Activated CD4-positive, alpha-beta T cell treated with anti-CD3 and anti-CD28 coated beads, Interleukin-10, Interleukin-2, amounts not matched to agents 100 ng/mL and 50 ng/mL, durations not matched to agents 16 hours and 8 hours (primary cell): Measurements from ENCODE around the gene PDCL3.

Source experiments
- DNase-seq: peaks from one replicate; pipeline ENCODE4 v3.0.0-alpha.2; 2020

The PDCL3 gene

DNA sequence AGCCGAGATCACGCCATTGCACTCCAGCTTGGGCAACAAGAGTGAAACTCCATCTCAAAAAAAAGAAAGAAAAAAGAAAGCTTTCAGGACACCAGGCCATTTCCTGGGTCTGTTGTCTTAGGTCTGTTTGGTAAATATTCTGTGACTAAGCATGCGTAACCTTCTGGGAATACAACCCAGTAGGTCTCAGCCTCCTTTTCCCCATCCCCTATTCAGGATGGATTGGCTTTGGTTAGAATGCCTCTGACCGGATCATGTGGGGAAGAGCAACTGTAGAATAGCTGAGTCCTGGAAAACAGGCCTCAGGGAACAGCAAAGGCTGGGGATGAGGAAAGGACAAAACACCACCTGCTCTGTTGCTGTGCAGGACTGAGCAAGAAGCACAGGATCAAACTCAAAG, 1.6 kb upstream of the PDCL3 start:
- no peak for DNase-seq

DNA sequence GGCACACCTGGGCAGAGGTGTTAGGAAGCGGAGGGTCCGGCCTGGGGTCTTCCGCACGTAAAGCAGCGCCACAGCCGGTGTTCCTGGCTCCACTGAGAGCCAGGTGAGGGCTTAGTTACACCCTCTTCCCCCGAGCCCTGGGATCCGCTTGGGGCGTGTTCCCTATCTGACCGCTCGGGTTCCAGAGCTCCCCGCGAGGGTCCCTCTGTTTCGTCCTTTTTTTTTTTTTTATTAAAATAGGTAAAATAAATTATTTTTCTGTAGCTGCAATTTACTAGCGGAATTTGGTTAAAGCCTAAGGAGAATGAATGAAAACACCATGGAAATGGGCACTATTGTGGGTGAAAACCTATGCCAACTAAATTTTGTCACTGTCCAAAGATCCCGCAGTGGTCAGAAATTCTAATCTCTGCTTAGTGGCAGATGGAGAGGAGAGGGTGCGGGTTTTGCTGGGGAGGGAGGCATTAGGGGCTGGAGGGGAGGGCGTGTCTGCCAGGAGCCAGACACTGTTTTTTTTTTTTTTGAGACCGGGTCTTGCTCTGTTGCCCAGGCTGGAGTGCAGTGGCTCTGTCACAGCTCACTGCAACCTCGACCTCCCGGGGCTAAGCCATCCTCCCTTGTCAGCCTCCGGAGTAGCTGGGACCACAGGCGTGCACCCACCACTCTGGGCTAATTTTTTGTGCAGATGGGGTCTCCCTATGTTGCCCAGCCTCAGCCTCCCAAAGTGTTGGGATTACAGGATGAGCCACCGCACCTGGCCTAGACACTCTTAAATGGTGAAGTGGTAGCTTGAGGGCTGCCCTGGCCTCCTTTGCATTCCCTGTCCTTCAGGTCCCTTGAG, 834 bp downstream of the PDCL3 start:
- no peak for DNase-seq

DNA sequence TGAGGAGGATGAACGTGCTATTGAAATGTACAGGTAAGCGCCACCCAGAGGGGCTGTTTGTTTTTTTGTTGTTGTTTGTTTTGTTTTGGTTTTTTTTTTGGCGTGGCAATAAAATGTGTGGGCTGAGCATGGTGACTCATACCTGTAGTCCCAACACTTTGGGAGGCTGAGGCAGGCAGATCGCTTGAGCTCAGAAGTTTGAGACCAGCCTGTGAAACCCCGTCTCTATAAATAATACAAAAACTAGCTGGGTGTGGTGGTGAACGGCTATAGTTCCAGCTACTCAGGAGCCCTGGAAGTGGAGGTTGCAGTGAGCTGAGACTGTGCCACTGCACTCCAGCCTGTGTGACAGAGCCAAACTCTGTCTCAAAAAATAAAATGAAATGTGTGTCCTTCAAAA, 6.2 kb downstream of the PDCL3 start:
- DNase-seq, result peak; percentile 39

DNA sequence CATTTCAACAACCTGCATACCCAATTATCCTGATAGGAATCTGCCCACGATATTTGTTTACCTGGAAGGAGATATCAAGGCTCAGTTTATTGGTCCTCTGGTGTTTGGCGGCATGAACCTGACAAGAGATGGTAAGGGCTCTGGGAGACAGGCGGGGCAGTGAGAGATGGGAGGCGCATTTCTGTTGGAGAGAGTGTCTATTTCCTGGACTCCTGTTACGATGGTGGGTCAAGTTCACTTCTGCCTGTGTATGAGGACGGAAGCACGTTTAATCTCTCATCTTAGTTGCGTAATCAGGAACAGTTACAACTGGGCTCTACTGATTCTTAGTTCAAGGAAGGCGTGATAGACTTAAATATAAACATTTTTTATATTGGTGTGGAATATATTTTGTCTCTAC, 8.9 kb downstream of the PDCL3 start:
- no peak for DNase-seq

DNA sequence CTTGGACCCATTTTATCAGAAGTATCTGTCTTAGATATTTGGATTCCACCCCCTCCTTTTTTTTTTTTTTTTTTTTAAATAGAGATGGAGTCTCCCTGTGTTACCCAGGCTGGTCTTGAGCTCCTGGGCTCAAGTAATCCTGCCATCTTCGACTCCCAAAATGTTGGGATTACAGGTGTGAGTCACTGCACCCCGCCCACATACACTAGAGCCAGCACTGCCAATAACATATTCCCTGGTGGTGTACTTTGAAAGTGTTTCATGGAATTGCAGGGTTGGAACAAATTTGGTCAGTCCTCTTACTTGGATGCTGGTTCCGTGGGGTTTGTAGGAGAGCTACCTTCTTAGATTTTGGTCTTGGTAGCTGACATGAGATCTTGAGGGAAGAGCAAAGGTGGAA, 15.0 kb downstream of the PDCL3 start:
- DNase-seq, result no peak

DNA sequence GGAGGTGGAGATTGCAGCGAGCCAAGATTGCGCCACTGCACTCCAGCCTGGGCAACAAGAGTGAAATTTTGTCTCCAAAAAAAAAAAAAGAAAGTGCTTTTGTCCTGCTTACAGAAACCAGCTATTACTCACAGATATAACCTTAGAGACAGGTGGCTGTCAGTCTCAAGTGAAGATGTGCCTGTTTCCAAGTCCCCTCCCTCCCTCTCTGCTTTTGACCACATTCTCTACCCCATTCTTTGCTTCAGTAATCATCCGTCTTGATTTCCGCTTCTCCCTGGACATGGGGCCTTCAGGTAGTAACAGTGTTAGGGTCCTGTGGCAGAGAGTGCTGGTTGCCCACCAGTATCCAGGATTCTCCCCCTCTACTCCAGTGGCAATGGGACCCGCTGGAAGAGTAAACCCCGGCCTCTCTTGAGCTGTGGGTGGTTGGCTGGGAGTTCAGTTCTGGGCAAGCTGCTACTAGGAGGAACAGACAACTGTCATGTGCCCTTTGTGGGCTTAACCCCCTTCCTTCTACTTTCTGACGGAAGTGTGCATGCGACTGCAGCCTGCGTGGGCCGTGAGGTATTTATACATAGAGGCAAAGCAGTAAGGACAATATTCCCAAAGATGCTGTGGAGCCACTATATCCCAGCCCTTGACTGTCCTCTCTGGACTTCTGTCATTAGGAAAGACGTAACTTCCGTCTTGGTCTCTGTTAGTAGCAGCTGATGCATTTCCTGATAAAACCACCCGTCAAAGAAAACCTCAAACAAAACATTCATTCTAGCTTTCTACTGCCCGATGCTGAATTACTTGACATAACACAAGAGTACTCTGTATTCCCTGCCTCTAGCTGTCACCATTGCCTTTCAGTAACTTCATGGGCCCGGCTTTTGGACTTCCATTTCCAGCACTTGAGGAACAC, 17.8 kb downstream of the PDCL3 start:
- peak; percentile 57 for DNase-seq

DNA sequence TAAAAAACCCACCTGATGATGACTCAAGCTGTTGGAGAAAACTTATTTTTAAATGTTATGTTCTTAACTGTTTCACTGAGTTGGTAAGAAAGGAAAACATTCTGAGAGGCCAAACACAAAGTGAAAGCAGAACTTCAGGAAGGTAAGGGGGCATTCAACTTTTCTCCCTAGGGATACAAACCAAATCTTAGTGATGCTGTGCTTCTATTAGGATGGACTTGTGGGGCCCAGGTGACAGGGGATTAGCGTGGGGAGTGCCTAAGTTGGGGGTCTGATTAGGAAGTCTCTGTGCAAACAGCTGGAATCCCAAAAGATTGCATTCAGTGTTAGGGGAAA, 18.5 kb downstream of the PDCL3 start:
- no peak for DNase-seq

DNA sequence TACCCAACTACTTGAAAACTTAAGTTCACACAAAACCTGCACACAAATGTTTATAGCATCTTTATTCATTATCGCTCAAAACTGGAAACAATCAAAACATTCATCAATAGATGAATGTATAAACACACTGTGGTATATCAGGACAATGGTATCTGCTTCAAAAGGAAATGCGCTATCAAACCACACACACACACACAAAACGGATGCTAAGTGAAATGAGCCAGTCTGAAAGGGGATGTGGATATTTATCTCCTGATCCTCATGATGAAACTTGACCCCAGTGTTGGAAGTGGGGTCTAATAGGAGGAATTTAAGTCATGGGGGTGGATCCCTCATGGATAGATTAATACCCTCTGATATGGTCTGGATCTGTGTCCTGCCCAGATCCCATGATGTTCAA, 22.0 kb downstream of the PDCL3 start:
- DNase-seq, result peak; percentile 14

DNA sequence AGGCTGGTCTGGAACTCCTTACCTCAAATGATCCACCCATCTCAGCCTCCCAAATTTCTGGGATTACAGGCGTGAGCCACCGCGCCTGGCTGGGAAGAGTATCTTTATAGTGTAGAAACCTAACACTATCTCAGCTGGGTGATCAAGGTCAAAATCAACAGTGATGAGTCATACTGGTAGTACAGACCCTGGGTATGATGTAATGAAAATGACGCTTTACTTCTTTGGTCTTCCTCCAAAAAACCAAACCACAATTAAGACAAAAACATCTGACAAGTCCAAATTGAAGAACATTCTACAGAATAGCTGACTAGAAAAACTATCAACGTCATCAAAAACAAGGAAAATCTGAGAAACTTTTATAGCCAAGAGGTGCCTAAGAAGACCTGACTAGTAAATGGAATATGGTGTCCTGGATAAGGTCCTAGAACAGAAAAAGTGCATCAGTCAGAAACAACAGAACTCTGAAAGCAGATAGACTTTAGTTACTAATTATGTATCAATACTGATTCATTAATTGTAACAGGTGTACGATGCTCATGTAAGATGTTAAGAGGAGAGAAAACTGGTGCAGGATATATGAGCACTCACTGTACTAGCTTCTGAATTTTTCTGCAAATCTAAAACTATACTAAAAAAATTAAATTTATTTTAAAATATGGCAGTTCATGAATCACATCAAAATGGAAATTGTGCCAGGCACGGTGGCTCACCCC, 25.4 kb downstream of the PDCL3 start:
- peak; percentile 75 for DNase-seq

DNA sequence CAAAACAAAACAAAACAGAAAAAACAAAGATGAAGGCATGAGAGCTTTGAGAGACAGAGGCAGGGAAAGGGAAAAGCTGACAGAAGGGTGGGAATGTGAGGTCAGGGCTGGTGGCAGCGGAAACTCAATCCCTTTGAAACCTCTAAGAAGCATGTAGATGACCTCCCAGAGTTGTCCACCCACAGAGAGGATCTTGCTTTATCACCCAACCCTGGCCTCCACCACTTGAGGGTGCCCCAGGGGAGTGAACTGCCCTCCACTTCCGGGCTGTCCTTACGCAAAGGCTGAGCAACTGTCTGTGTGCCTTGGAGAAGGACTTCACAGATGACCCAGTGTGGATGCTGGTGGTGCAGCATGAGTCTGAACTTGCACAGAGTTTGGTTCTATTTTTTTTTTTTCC, 26.7 kb downstream of the PDCL3 start:
- no peak for DNase-seq

DNA sequence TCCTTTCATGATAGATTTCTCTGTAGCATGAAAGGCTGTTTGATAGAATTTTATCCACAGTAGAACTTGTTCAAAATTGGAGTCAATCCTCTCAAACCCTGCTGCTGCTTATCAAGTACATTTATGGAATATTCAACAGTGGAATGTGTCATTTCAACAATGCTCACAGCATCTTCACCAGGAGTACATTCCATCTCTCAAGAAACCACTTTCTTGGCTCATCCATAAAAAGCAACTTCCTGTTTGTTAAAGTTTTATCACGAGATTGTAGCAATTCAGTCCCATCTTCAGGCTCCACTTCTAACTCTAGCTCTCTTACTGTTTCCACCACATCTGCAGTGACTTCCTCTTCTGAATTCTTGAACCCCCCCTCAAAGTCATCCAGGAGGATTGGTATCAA, 29.4 kb downstream of the PDCL3 start:
- DNase-seq, result no peak

DNA sequence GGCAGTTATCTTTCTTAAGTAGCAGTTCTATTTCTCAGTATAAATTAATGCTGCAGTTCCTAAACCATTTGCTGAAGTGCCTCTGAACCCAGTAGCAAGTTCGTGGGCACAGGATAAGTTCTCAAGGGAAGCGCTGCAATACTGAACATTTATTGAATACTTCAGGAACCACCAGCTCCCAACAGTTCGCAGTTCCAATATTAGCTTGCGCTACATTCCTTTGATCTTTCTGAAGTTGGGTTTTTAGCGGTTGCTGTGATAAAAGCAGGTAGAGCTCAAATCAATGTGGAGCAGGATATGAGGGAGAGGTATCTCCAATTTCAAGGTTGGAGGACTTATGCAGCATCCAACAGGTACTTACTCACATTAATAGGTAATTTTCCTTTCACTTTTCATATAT, 33.7 kb downstream of the PDCL3 start:
- DNase-seq, result no peak

DNA sequence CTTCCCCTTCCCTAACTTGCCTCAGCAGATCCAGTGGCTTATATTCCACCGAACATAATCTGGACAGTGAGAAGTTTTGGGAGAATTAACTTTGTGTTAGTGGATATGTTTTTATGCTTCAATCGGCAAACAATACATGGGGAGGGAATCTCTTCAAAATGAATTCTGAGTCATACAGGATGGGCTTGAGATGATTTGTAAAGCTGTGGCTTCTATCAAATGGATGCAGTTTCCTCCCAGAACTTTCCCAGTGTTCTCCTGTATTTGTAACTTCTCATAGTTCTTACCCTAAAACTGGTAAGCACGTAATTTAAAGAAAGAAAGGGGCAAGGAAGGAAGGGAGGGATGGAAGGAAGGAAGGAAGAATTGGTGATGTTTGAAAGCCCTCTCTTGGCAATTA, 36.8 kb downstream of the PDCL3 start:
- DNase-seq, result no peak

DNA sequence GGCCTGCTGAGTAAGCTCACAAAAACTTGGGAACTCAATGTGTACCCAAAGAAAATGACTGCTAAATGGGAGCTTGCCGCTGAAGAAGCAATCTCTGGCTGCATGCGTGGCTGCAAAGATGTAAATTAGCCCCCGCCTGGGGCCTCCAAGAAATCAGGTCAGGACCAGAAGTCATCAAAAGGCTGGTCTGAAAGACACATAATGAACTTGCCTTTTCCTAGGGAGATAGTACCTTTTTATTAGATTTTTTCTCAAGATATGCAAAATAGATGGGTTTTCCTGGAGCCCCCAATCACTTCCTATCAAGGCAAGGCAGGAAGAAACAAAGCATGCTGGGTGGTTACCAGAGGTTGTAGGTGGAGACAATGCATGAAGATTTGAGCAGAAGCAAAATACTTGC, 38.9 kb downstream of the PDCL3 start:
- DNase-seq, result no peak

DNA sequence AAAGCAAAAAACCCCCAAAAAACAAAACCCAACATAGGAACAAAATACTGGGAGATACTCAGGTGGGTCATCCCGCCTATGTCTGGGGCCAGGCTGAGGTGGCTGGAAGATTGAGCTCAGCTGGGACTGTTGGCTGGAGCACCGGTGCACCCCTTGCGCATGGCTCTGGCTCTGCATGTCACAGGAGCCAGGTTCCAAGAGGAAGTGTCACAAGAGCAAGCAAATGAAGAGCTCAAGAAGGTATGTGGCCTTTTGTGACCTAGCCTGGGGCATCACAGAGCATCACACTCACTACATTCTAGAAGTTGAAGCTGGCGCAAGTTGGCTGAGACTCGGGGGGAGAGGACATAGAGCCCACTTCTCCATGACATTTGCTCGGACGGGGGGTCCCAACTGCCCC, 40.6 kb downstream of the PDCL3 start:
- DNase-seq, result no peak

DNA sequence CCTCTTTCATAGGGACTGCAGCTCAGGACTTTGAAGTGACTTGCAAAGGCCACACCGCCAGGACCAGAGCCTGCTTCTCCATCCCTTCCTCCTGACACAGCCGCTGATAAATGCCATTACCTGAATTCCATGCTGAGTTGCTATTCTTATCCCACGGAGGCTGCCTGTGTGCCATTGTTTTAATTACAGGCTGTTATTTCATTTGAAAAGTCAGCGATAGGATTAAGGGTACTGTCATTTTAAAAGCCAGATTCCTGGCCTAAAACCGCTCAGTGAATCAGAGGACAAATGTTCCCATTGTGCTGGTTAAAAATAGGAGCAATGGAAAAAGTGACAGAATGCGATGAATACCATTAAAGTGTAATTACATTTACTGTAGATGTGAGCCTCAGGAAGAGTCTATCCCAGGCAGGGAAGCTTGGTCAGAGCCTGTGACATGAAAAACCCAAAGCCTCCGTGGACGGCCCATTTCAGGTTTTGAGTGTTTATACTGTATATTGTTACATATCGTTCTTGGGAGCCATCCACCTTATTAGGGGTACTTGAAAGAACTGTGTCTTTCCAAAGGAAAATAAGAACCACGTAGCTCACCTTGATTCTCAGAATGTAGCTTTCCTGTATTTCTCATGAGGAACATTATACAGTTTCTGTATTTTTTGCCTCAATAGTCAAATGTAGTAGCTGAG, 41.3 kb downstream of the PDCL3 start:
- DNase-seq, result no peak

DNA sequence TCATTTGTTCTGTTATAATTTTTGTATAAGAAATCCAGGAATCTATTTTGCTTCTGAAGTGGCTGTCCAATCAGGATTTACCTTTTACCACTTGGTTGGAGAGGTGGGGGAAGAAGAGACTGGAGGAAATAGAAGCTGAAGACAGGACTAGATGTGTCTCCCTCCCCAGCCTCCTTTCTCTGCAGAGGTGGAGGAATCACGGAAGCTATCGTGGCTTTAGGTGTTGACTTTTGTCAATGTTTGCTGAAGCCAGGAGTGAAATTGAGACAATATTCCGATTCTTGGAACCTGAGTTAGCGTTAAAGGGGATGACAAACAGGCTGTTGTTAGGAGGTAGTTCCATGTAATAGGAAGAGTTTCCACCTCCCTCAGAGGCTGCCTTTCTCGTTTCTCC, 43.5 kb downstream of the PDCL3 start:
- no peak for DNase-seq

DNA sequence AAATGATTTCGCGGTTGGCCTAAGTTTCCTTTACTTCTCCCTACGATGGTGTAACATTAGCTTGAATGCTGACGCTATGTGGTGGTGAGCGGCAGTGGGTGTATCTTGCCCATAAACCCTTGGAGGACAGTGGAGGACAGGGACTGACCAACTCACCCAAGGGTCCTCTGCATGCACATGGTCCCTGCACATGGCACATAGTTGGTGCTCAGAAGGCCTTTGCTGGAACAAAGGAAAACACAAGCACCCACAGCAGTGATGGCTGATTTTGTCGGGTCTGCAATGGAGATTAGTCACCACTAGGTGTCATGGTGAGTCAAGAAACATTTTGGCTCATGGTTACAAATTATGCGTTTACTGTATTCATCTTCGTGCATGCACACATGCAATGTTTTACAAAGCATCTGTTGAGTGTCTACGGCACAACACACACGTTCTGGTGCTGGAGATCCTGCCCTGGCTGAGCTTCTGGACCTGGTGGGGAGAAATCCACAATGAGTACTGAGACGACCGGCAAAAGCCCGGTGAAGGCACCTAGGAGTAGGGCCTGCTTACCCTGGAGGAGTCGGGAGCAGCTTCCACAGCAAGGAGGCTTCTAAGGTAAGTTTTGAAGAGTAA, 44.0 kb downstream of the PDCL3 start:
- DNase-seq, result peak; percentile 41

DNA sequence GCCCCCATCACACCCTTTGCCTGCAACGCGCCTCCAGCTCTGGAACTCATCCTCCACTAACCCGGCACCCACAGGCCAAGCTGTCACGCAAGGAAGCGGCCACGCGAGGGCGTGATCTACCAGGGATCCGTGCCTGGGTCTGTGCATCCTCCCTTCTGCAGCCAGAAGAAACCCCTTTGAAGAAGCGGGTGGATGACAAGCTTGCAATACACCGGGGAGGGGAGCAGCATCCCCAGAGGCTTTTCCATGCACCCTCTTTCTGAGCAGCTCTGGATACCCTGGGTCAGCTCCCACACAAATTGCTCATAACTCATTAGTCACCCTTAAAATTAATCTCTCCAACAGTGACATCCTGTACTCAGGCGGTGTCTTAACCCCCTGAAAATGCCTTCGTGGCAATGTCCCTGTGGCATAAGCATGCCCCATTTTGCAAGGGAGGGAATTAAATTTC, 47.6 kb downstream of the PDCL3 start:
- peak; percentile 72 for DNase-seq

DNA sequence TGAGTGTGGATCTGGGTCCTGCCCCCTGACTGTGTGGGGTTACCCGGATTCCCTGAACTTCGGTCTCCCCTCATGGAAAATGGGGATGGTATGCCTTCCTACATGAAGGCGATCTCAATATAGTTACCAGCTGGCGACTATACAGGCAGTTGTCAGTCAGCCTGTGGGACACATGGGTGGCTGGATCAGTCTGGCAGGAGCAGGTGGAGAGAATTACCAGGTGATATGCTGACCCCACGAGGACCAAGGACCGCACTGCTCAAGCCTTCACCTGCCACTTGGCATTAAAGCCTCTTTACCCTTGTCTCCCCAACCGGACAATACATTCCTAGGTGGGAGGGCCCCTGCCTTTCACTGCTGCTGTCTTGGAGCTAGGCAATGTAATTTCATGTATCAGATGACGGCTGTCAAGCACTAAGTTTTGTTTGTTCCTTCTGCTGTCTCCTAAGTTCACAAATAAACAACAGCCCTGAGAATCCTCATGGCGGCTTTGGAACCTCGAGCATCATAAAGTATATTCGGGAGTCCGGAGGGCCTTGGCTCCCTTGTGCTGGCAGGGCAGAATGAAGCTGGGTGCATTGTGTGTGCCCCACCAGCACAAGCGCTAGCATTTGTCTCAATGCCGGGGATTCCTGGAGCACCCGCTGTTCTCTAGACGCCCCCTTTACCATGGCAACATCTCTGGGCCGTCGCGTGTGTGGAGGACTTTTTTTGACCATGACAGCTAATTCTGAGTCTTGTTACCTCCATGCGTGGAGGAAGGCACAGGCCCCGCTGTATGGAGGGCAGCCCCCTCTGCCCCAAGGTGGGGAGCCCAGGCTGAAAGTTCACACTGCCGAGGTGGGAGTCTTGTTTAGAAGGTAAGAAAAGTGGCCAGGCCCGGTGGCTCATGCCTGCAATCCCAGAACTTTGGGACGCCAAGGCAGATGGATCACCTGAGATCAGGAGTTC, 48.6 kb downstream of the PDCL3 start:
- DNase-seq, result no peak

DNA sequence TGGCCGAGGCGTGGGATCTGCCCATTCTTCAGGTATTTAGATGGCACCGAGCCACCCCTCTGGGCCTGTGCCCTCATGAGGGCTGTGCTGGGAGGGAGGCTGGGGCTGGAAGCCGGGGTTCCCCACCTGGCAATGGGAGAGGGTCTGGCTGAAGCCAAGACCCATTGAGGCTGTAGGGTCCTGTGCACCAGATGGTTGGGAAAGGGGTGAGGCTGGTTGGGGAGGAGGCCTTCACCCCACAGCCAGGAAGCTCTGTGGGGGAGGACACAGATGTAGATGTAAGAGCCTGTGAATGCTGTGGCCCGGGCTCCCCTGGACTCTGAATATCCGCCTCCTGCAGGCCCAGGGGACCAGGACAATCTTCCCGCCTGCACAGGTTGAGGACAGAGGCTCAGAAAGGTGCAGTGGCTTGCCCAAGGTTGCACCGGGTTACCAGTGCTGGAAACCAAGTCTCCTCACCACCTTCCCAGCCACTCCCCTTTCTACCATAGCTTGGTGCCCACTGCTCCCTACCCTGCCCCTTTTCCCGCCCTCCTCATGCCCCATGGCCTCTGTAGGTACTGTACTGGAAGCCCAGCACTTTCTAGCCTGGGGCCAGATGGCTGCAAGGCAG, 49.7 kb downstream of the PDCL3 start:
- DNase-seq, result no peak
